Mucosa of descending colon (tissue), 3 donors: ENCODE measurements around the gene TTC38. TPM values are rescaled to one million over a fixed set of nuclear protein-coding genes. Genes with fewer than 3 reads are reported as not detected.

Source experiments
- ATAC-seq: fragments of 200-7000 bp; cut with Tn5 transposase; one replicate; pipeline ENCODE4 v1.9.1; 2020; ENCODE audit warnings: mild to moderate bottlenecking, moderate library complexity
- DNase-seq, 3 donors: peaks; one replicate each; pipeline ENCODE4 v3.0.0-alpha.2; 2020
- H3K36me3 ChIP-seq: fragments of 200-600 bp; one replicate; pipeline ENCODE4 v1.8.0; 2021; ENCODE audit warnings: low read depth, mild to moderate bottlenecking
- H3K4me1 ChIP-seq: fragments of 200-600 bp; one replicate; pipeline ENCODE4 v1.8.0; 2021; ENCODE audit warnings: low read depth, mild to moderate bottlenecking
- H3K4me3 ChIP-seq: fragments of 200-600 bp; one replicate; pipeline ENCODE4 v1.8.0; 2021; ENCODE audit warnings: mild to moderate bottlenecking
- H3K9me3 ChIP-seq: fragments of 200-600 bp; one replicate; pipeline ENCODE4 v1.8.0; 2021; ENCODE audit warnings: mild to moderate bottlenecking
- CTCF ChIP-seq: fragments of 200-600 bp; IDR thresholded peaks from one replicate; pipeline ENCODE4 v1.8.0; 2022; ENCODE audit warnings: antibody characterized with exemption, mild to moderate bottlenecking
- intact Hi-C, 2 donors: fragments of 100-400 bp; cut with DNase I in 1 of 2; cut with micrococcal nuclease in 1 of 2; formaldehyde crosslinking; loops; one replicate each; pipeline versions ENCODE4 v1.11.0 to v1.11.1; 2022; cut with DNase I, micrococcal nuclease
- total RNA-seq, 3 donors: library from RNA; stranded (reverse); fragmentation: NEBNext Ultra II Directional in 2 of 3; extraction: Animal tissue kit (Norgen Biotek cat#: 25700) in 2 of 3; gene quantifications; one replicate each; pipeline versions ENCODE4 v1.2.1 to v1.2.4, GENCODE V29; 2021 to 2023
- donor health status: DM: no; HTN: no; CAD: no; lungs with moderate emphysema.
- donor health status: DM: no; HTN: no; CAD: no.
- donor health status: DM: no; HTN: yes; CAD: no.

TTC38 gene
- total RNA-seq, 3 donors from 2014 or later: 70.2 to 157 (median 90.7) TPM

DNA sequence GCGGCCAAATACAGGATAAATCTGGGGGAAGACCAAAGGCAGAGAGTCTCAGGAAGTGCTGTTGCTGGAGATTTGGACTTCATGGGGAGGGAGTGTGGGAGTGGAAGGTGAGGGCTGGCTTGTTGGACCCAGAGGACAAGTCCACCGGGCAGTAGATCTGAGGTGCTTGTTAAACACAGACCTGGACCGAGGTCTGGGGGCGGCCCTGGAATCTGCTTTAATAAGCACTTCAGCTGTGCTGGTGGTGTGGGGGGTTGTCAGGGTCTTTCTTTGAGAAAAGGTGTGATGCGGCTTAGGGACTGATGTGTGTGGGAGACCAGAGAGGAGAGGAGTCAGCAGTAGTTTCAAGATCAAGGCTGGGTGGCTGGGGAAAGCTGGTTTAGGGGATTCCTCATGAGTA, 72.1 kb downstream of the TTC38 start:
- DNase-seq: no peak
- no peaks in the 10 kb centered on the region for H3K9me3 ChIP-seq
- peaks cover 11% of the 10 kb centered on the region for H3K36me3 ChIP-seq
- no peak for ATAC-seq
- TF ChIP-seq CTCF: no peak
- H3K4me1 ChIP-seq: peaks cover 8% of the 10 kb centered on the region
- intact Hi-C loops: no loop called here
- no peak overlapping the region for H3K4me3 ChIP-seq

- no peaks in the 10 kb centered on the region for H3K9me3 ChIP-seq
- H3K36me3 ChIP-seq: peaks cover 11% of the 10 kb centered on the region
- intact Hi-C loops: no loop called here
- H3K4me1 ChIP-seq: peaks cover 8% of the 10 kb centered on the region
- no peak for TF ChIP-seq CTCF
- DNase-seq: no peak
- ATAC-seq: no peak
- no peak overlapping the region for H3K4me3 ChIP-seq
These were observed 72.9 kb downstream of the TTC38 start for GRCh38 chr22:46340676-46341075.

Other genes starting within 250 kb of the TTC38 start
- 10 to 100 TPM; 57.9 to 81.4 (median 58.5) TPM for gene PPARA, start 117.5 kb upstream of the TTC38 start, total RNA-seq
- gene CDPF1, start 17.7 kb upstream of the TTC38 start, total RNA-seq: 10 to 100 TPM in 1 of 3 donors, 1 to 10 TPM in 2; 6.6 to 10.4 (median 6.7) TPM
- under 1 TPM; 0.35 to 0.75 (median 0.36) TPM for gene PKDREJ, start 4.7 kb upstream of the TTC38 start, total RNA-seq
- 10 to 100 TPM in 1 of 3 donors, 1 to 10 TPM in 2; 1.6 to 10.9 (median 3.6) TPM for gene GTSE1, start 28.9 kb downstream of the TTC38 start, total RNA-seq
- 10 to 100 TPM; 40.5 to 41.5 (median 41.2) TPM for gene TRMU, start 67.7 kb downstream of the TTC38 start, total RNA-seq